Midbrain (tissue), 1 donor: Measurements from ENCODE around the gene SLC39A11.
A peak's percentile ranks its signal among the peaks of the same experiment; 100 is the strongest.
"Not testable (repeated sequence)": the region's sequence is repeated elsewhere in the genome, so short reads cannot be mapped to it uniquely, and the experiment has no call there.

Experiments
- DNase-seq: peaks from one replicate; lab custom pipeline; 2025; lab: John Stamatoyannopoulos, UW

Gene SLC39A11

GRCh38 chr17:73107191-73107590, 14.7 kb upstream of the SLC39A11 start:
- no peak for DNase-seq

GRCh38 chr17:73105431-73105830, 12.9 kb upstream of the SLC39A11 start:
- no peak for DNase-seq

GRCh38 chr17:73104450-73104849, 12.0 kb upstream of the SLC39A11 start:
- DNase-seq: no peak

GRCh38 chr17:73103641-73104335, 11.3 kb upstream of the SLC39A11 start:
- DNase-seq: no peak

GRCh38 chr17:73101031-73101430, 8.5 kb upstream of the SLC39A11 start:
- no peak for DNase-seq

- no peak for DNase-seq
Observed at GRCh38 chr17:73100363-73100762, 7.9 kb upstream of the SLC39A11 start.

GRCh38 chr17:73099511-73099910, 7.0 kb upstream of the SLC39A11 start:
- DNase-seq: no peak

GRCh38 chr17:73098919-73099318, 6.4 kb upstream of the SLC39A11 start:
- DNase-seq: no peak

- DNase-seq: not testable (repeated sequence)
Observed at GRCh38 chr17:73097973-73098765, 5.7 kb upstream of the SLC39A11 start.

- no peak for DNase-seq
Observed at GRCh38 chr17:73096866-73097265, 4.4 kb upstream of the SLC39A11 start.

GRCh38 chr17:73096211-73096610, 3.7 kb upstream of the SLC39A11 start:
- no peak for DNase-seq

GRCh38 chr17:73093286-73093685, 798 bp upstream of the SLC39A11 start:
- DNase-seq: no peak

GRCh38 chr17:73091770-73092522, 542 bp downstream of the SLC39A11 start:
- peak; percentile 50 for DNase-seq

GRCh38 chr17:73091410-73091769, 1.1 kb downstream of the SLC39A11 start:
- DNase-seq: peak; percentile 61

GRCh38 chr17:73090396-73091202, 1.9 kb downstream of the SLC39A11 start:
- DNase-seq: peak; percentile 58

- peak; percentile 94 for DNase-seq
Observed at GRCh38 chr17:73089322-73090317, 2.9 kb downstream of the SLC39A11 start.

- DNase-seq: no peak
Observed at GRCh38 chr17:73088561-73088960, 3.9 kb downstream of the SLC39A11 start.

GRCh38 chr17:73083432-73083831, 9.1 kb downstream of the SLC39A11 start:
- DNase-seq: no peak

GRCh38 chr17:73074566-73074965, 17.9 kb downstream of the SLC39A11 start:
- no peak for DNase-seq

GRCh38 chr17:73072219-73072962, 20.1 kb downstream of the SLC39A11 start:
- DNase-seq: no peak
